Activated CD8-positive, alpha-beta memory T cell treated with anti-CD3 and anti-CD28 coated beads, Interleukin-2, amount 50 U/mL, for 48 hours (primary cell): ENCODE results near the gene BLM.
A peak's percentile ranks its signal among the peaks of the same experiment; 100 is the strongest.

Source experiments
- DNase-seq: peaks from one replicate; pipeline ENCODE4 v3.0.0-alpha.2; 2020

Gene BLM

GRCh38 chr15:90857883-90858443 is 140.8 kb downstream of the BLM start:
- DNase-seq, result no peak

DNA sequence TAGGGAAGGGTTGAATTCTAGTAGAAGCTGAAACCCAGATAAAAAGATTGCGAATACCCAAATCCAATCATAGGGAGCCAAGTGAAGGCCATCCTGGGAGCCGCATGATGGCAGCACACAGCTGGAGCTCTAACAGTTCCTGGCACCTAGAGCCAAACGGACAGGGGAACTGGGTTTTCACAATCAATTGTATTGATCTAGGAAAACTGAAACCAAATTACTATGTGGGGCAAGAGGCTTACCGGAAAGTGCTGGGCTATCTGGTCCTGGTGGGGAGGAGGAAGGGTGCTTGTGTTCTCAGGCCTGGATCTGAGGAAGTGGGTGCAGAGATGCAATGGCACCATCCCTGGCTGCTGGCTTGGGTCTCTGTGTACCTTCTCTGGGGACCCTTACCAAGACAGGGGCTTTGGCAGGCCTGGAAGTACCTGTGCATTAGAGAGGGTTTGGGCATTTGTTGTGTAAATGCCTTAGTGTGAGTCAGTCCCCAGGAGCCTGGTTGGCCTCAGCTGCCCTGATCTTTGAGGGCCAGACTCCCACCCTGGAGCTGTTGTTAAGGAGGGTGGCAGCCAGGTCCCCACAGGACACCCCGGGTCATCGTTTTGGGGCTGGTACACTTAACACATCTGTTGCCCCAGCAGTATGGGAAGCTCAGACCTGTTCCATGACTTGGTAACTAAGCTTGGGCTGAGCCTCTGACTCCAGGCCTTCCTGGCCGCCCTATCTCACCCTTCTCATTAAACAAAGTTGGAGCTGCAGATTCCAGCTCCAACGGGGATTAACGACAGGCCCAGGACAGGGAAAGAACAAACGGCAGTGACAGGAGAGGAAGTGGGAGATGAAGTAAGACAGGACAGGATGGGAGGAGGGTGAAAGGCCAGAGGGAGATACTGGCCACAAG is 142.3 kb downstream of the BLM start:
- DNase-seq, result no peak

GRCh38 chr15:90860450-90860849 is 143.3 kb downstream of the BLM start:
- no peak for DNase-seq

GRCh38 chr15:90860942-90861675 is 144.0 kb downstream of the BLM start:
- no peak for DNase-seq

GRCh38 chr15:90862487-90862886 is 145.3 kb downstream of the BLM start:
- DNase-seq, result no peak

DNA sequence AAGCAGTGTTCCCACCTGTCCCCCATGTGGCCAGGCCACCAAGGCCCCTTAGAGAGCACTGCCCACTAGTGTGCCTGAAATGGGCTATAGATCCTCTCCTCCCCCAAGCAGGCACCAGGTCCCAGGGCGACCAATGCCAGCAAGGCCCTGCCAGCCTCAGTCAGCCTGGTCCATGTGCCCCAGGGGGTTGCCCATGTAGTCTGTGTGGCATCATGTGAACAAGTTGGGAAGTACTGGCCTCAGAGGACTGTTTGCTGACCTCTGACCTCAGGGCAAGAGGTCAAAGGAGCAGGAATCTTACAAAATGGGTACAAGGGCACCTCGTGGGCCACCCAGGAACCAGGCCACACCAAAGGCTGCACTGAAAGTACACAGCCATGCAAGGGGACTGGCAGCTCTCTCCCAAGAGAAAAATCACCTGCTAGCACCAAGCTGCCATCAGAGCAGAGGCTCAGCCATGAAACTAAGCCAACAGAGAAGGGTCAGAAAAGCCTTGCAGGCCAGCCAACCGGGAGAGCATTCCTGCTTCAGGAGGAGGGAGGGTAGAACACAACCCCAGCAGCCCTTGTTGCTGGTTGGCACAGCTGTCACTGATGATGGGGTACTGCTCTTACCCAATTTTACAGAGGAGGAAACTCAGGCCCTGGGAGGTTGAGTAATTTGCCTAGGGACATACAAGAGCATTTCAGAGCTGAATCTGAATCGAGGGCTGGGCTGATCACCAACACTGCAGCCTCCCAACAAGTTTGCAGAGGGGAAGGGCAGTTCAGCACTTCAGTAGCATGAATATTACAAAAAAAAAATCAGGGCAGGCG is 146.0 kb downstream of the BLM start:
- DNase-seq, result no peak

DNA sequence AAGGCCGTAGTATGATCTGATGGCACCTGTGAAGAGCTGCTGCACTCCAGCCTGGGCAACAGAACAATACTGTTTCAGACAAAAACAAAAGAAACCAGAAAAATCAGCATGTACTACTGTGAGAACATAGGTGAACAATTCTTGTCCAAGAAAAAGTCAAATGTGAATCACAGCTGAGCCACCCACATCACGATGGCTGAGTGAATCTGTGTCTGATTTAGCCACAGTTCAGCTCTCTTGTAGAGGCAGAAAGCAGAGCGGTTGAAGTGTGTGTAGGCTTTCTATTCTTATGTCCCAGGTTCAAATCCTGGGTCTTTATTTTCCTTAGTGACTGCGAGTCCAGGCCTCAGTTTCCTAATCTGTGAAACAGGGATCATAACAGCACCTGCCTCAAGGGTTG is 146.8 kb downstream of the BLM start:
- DNase-seq, result peak; percentile 59

DNA sequence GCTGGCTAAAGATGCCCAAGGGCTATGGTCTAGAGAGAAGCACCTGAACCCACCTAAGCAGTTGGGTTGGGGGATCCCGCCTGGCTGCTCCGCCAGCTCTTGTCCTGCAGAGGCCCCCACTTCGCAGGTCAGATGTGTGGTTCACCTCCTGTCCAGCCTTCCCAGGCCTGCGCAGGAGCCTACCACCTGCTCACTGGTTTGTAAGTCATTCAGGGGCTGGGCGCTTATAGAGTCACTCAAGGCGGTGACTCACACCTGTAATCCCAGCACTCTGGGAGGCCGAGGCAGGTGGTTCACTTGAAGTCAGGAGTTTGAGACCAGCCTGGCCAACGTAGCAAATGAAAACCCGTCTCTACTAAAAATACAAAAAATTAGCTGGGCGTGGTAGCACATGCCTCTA is 147.4 kb downstream of the BLM start:
- DNase-seq, result peak; percentile 61

GRCh38 chr15:90865702-90866101 is 148.6 kb downstream of the BLM start:
- no peak for DNase-seq
